H9 (cell line): ENCODE results near the gene TMEM198. TPM values are rescaled to one million over a fixed set of nuclear protein-coding genes. Genes with fewer than 3 reads are reported as not detected.

ENCODE experiments used
- DNase-seq: peaks from one replicate; pipeline ENCODE4 v3.0.0-alpha.2; 2017
- H2AFZ ChIP-seq: one replicate; pipeline ENCODE4 v1.6.1; 2013; ENCODE audit warnings: mild to moderate bottlenecking, low read length, control low read depth, moderate library complexity
- H2AK5ac ChIP-seq: 2 replicates; pipeline ENCODE4 v1.6.1; 2013; ENCODE audit warnings: low read length, control low read depth, mixed read lengths; ENCODE audit not compliant: insufficient read length
- H2BK120ac ChIP-seq: one replicate; pipeline ENCODE4 v1.6.1; 2013; ENCODE audit warnings: low read depth, mild to moderate bottlenecking, low read length, control low read depth, inconsistent platforms; ENCODE audit not compliant: poor library complexity, severe bottlenecking
- H2BK12ac ChIP-seq: 2 replicates; pipeline ENCODE4 v1.6.1; 2013; ENCODE audit warnings: low read length, control low read depth, mixed read lengths, low read depth; ENCODE audit not compliant: insufficient read length
- H2BK15ac ChIP-seq: 2 replicates; pipeline ENCODE4 v1.6.1; 2013; ENCODE audit warnings: low read depth, low read length, control low read depth
- H2BK20ac ChIP-seq: one replicate; pipeline ENCODE4 v1.6.1; 2013; ENCODE audit warnings: low read depth, mild to moderate bottlenecking, low read length, control low read depth, inconsistent platforms; ENCODE audit not compliant: poor library complexity, severe bottlenecking
- H2BK5ac ChIP-seq: 2 replicates; pipeline ENCODE4 v1.6.1; 2013; ENCODE audit warnings: low read length, control low read depth, mixed read lengths; ENCODE audit not compliant: insufficient read length
- H3K14ac ChIP-seq: 2 replicates; pipeline ENCODE4 v1.6.1; 2013; ENCODE audit warnings: low read length, control low read depth; ENCODE audit not compliant: insufficient read depth
- H3K18ac ChIP-seq: 2 replicates; pipeline ENCODE4 v1.6.1; 2013; ENCODE audit warnings: low read depth, mild to moderate bottlenecking, mixed read lengths, low read length, control low read depth; ENCODE audit not compliant: insufficient read length
- H3K23ac ChIP-seq: 2 replicates; pipeline ENCODE4 v1.6.1; 2013; ENCODE audit warnings: low read length, control low read depth, mixed read lengths, low read depth; ENCODE audit not compliant: insufficient read length
- H3K23me2 ChIP-seq: 2 replicates; pipeline ENCODE4 v1.6.1; 2013; ENCODE audit warnings: low read depth, mild to moderate bottlenecking, mixed read lengths, low read length, control low read depth; ENCODE audit not compliant: insufficient read length, poor library complexity, severe bottlenecking
- H3K27ac ChIP-seq: 2 replicates; pipeline ENCODE4 v1.5.1; 2013; ENCODE audit warnings: low read length, control low read depth, mixed read lengths, low read depth; ENCODE audit not compliant: insufficient read length
- H3K27me3 ChIP-seq: 2 replicates; pipeline ENCODE4 v1.6.1; 2013; ENCODE audit warnings: low read length, control low read depth, inconsistent platforms; ENCODE audit not compliant: insufficient read depth
- H3K4ac ChIP-seq: 2 replicates; pipeline ENCODE4 v1.6.1; 2013; ENCODE audit warnings: low read depth, mild to moderate bottlenecking, control low read depth, inconsistent platforms, low read length, moderate library complexity
- H3K4me1 ChIP-seq: 2 replicates; pipeline ENCODE4 v1.6.1; 2013; ENCODE audit warnings: low read length, control low read depth, inconsistent platforms; ENCODE audit not compliant: insufficient read depth
- H3K4me2 ChIP-seq: 2 replicates; pipeline ENCODE4 v1.6.1; 2013; ENCODE audit warnings: low read length, control low read depth, mixed read lengths; ENCODE audit not compliant: insufficient read length, insufficient read depth
- H3K56ac ChIP-seq: 2 replicates; pipeline ENCODE4 v1.6.1; 2013; ENCODE audit warnings: low read depth, mild to moderate bottlenecking, mixed read lengths, low read length, control low read depth; ENCODE audit not compliant: insufficient read length
- H3K79me1 ChIP-seq: 2 replicates; pipeline ENCODE4 v1.6.1; 2013; ENCODE audit warnings: low read depth, mild to moderate bottlenecking, moderate library complexity, low read length, control low read depth, inconsistent platforms; ENCODE audit not compliant: insufficient read depth, poor library complexity, severe bottlenecking
- H3K79me2 ChIP-seq: 2 replicates; pipeline ENCODE4 v1.6.1; 2013; ENCODE audit warnings: low read length, control low read depth, inconsistent platforms; ENCODE audit not compliant: insufficient read depth
- H3K9ac ChIP-seq: 2 replicates; pipeline ENCODE4 v1.6.1; 2013; ENCODE audit warnings: low read length, control low read depth, mixed read lengths; ENCODE audit not compliant: insufficient read length; ENCODE audit errors: extremely low read depth
- H3K9me3 ChIP-seq: one replicate; pipeline ENCODE4 v1.6.1; 2013; ENCODE audit warnings: low read depth, low read length, inconsistent platforms; ENCODE audit not compliant: control insufficient read depth
- H3T11ph ChIP-seq: one replicate; pipeline ENCODE4 v1.6.1; 2013; ENCODE audit warnings: mild to moderate bottlenecking, low read length, control low read depth, inconsistent platforms
- H4K20me1 ChIP-seq: one replicate; pipeline ENCODE4 v1.6.1; 2013; ENCODE audit not compliant: control insufficient read depth, insufficient read length, insufficient read depth
- H4K5ac ChIP-seq: 2 replicates; pipeline ENCODE4 v1.6.1; 2013; ENCODE audit warnings: low read depth, mild to moderate bottlenecking, mixed read lengths, low read length, control low read depth; ENCODE audit not compliant: insufficient read length
- H4K8ac ChIP-seq: replicated peaks from 2 replicates; pipeline ENCODE4 v1.6.1; 2013; ENCODE audit warnings: low read length, control low read depth, mixed read lengths, low read depth; ENCODE audit not compliant: insufficient read length
- H4K91ac ChIP-seq: 2 replicates; pipeline ENCODE4 v1.6.1; 2013; ENCODE audit warnings: low read depth, mild to moderate bottlenecking, moderate library complexity, mixed read lengths, low read length, control low read depth; ENCODE audit not compliant: insufficient read length
- H3K27ac Mint-ChIP-seq, 3 experiments: 2 replicates in 2 of 3; 3 replicates in 1 of 3; pipeline ENCODE4 v1.8.0; 2020 to 2021; ENCODE audit warnings: mixed read lengths in 3 of 3, mild to moderate bottlenecking in 1 of 3, moderate library complexity in 1 of 3
- H3K27me3 Mint-ChIP-seq: 2 replicates; pipeline ENCODE4 v1.8.0; 2021; ENCODE audit warnings: low read depth, mild to moderate bottlenecking, moderate library complexity, mixed read lengths
- H3K36me3 Mint-ChIP-seq, 3 experiments: 2 replicates in 2 of 3; 3 replicates in 1 of 3; pipeline ENCODE4 v1.8.0; 2020 to 2021; ENCODE audit warnings: low read depth in 3 of 3, mixed read lengths in 3 of 3; ENCODE audit not compliant: insufficient read depth in 1 of 3
- H3K4me1 Mint-ChIP-seq, 2 experiments: 2 replicates each; pipeline ENCODE4 v1.8.0; 2020; ENCODE audit warnings: mixed read lengths in 2 of 2
- H3K4me3 Mint-ChIP-seq, 2 experiments: 2 replicates in 1 of 2; 3 replicates in 1 of 2; pipeline ENCODE4 v1.8.0; 2020 to 2021; ENCODE audit warnings: mild to moderate bottlenecking in 2 of 2, mixed read lengths in 2 of 2, moderate library complexity in 1 of 2
- H3K9me3 Mint-ChIP-seq, 2 experiments: 2 replicates in 1 of 2; 3 replicates in 1 of 2; pipeline ENCODE4 v1.8.0; 2020; ENCODE audit warnings: mild to moderate bottlenecking in 2 of 2, mixed read lengths in 2 of 2, moderate library complexity in 1 of 2
- WGBS: extraction: QIAGEN DNeasy Blood & Tissue Kit; methylation state at CpG from one replicate; pipeline ENCODE4 v1.1.7; 2013; ENCODE audit warnings: missing lambda C conversion rate, low lambda C conversion rate, mixed read lengths; ENCODE audit not compliant: insufficient read length; ENCODE audit errors: extremely low coverage; 5-methylcytosine and 5-hydroxymethylcytosine counted together
- total RNA-seq: library from RNA; stranded (reverse); gene quantifications from 2 replicates; pipeline ENCODE4 v1.2.1, GENCODE V29; 2021
- TF ChIP-seq, protein P1 (sequence below): fragments of 200-600 bp; sonication (generic); conservative IDR thresholded peaks from 3 replicates; pipeline ENCODE4 v1.8.0; 2021; ENCODE audit warnings: antibody characterized with exemption, mild to moderate bottlenecking

Gene TMEM198
- total RNA-seq, 1 experiment from 2014 or later = 7.7 TPM

DNA sequence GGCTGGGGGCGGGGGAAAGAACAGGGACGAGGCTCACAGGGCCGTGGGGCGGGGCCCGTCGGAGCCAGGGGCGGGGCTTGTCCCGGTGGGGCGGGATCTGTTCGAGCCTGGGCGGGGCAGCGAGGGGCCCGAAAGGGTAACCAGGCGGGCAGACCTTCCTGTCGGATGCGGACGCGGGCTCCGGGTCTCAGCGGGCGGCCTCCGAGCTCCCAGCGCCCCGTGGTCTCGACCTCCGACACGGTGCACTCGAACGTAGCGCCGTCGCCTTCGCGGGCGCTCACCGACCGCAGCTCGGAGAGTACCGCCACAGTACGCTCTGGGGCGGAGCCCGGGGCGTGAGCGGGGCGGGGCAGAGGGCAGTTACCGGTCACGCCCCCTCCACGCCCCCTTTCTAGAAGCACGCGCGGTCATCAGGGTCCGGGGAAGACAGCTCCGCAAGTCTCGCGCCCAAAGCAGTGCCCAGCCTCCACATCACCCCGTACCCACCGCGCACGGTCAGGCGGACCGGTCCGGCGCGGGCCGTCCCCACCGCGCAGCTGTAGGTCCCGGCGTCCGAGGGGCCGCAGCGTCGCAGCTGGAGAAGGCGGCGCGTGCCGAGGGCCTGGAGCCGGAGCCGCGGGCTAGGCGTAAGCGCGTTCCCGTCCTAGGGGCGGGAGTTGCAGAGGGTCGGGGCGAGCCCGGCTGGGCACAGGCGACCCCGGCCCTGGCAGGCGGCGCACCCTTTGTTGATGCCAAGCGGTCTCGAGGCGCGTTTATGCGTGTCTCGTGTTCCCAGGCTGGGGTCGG is 8.7 kb downstream of the TMEM198 start:
- no peak overlapping the region for H2AFZ ChIP-seq
- no peak overlapping the region for H3K4ac ChIP-seq
- no peak overlapping the region for H3K18ac ChIP-seq
- no peak overlapping the region for H3K27ac ChIP-seq
- no peak overlapping the region for H2BK15ac ChIP-seq
- H3K23ac ChIP-seq = no peak overlapping the region
- H3K79me1 ChIP-seq = no peaks in the 10 kb centered on the region
- Mint-ChIP-seq H3K36me3 (peaks cover 5 to 43% (median 33%) of the 10 kb centered on the region in 3 experiments), H3K27ac (no peak overlapping the region; a peak in 1 of 7 replicates), H3K4me1 (peaks cover 10 to 18% of the 10 kb centered on the region in 2 experiments), H3K27me3 (peaks cover 40% of the 10 kb centered on the region), H3K4me3 (peak overlapping the region; percentile 81 to 93), H3K9me3 (no peaks in the 10 kb centered on the region)
- peak overlapping the region; percentile 83 for H3K4me2 ChIP-seq
- H2BK5ac ChIP-seq = no peak overlapping the region
- peaks cover 11% of the 10 kb centered on the region for H3K23me2 ChIP-seq
- no peak overlapping the region for H2BK120ac ChIP-seq
- H3K14ac ChIP-seq = peak overlapping the region; percentile 42
- H3K9ac ChIP-seq = no peak overlapping the region
- DNase-seq = no peak
- TF ChIP-seq, protein P1, sequence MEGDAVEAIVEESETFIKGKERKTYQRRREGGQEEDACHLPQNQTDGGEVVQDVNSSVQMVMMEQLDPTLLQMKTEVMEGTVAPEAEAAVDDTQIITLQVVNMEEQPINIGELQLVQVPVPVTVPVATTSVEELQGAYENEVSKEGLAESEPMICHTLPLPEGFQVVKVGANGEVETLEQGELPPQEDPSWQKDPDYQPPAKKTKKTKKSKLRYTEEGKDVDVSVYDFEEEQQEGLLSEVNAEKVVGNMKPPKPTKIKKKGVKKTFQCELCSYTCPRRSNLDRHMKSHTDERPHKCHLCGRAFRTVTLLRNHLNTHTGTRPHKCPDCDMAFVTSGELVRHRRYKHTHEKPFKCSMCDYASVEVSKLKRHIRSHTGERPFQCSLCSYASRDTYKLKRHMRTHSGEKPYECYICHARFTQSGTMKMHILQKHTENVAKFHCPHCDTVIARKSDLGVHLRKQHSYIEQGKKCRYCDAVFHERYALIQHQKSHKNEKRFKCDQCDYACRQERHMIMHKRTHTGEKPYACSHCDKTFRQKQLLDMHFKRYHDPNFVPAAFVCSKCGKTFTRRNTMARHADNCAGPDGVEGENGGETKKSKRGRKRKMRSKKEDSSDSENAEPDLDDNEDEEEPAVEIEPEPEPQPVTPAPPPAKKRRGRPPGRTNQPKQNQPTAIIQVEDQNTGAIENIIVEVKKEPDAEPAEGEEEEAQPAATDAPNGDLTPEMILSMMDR = no peak
- H4K91ac ChIP-seq = no peak overlapping the region
- no CpG with 5 or more reads among the region's 99 CpGs for WGBS
- peaks cover 4% of the 10 kb centered on the region; the same call in 1 of the 2 replicates for H3K27me3 ChIP-seq
- no peak overlapping the region for H4K5ac ChIP-seq
- H2BK20ac ChIP-seq = no peak overlapping the region
- H4K8ac ChIP-seq = no peak overlapping the region
- no peak overlapping the region for H2BK12ac ChIP-seq
- H3T11ph ChIP-seq = no peak overlapping the region
- H3K4me1 ChIP-seq = peaks cover 3% of the 10 kb centered on the region; the same call in 1 of the 2 replicates
- no peaks in the 10 kb centered on the region for H3K9me3 ChIP-seq
- H3K56ac ChIP-seq = no peak overlapping the region
- no peaks in the 10 kb centered on the region for H4K20me1 ChIP-seq
- no peaks in the 10 kb centered on the region for H3K79me2 ChIP-seq
- no peak overlapping the region for H2AK5ac ChIP-seq
